Astrocyte (in vitro differentiated cells and primary cell): ENCODE results near the gene GRK3. TPM values are rescaled to one million over a fixed set of nuclear protein-coding genes. Genes with fewer than 3 reads are reported as not detected.

Source experiments
- DNase-seq: peaks from one replicate; pipeline ENCODE4 v3.0.0-alpha.2; 2010; ENCODE audit warnings: low read depth
- FAIRE-seq: peaks from 2 replicates; lab custom pipeline; 2011; peaks lifted over from hg19 to GRCh38; lab: Jason Lieb, UNC
- H2AFZ ChIP-seq: 2 replicates; pipeline ENCODE4 v1.6.0; 2012; ENCODE audit warnings: low read depth, low read length, inconsistent platforms
- H3K27ac ChIP-seq: 2 replicates; pipeline ENCODE4 v1.5.1; 2011; ENCODE audit warnings: low read depth, low read length, inconsistent platforms
- H3K27me3 ChIP-seq: 2 replicates; pipeline ENCODE4 v1.6.0; 2011; ENCODE audit warnings: low read length, inconsistent platforms; ENCODE audit not compliant: insufficient read depth
- H3K36me3 ChIP-seq: 2 replicates; pipeline ENCODE4 v1.5.1; 2011; ENCODE audit warnings: low read length, inconsistent platforms; ENCODE audit not compliant: insufficient read depth
- H3K4me1 ChIP-seq: 2 replicates; pipeline ENCODE4 v1.5.1; 2011; ENCODE audit warnings: low read length, inconsistent platforms; ENCODE audit not compliant: insufficient read depth
- H3K4me2 ChIP-seq: 2 replicates; pipeline ENCODE4 v1.6.0; 2012; ENCODE audit warnings: low read length, inconsistent platforms
- H3K4me3 ChIP-seq: 2 replicates; pipeline ENCODE4 v1.5.1; 2011; ENCODE audit warnings: low read depth, mild to moderate bottlenecking, low read length, inconsistent platforms; ENCODE audit not compliant: insufficient read depth
- H3K79me2 ChIP-seq: 2 replicates; pipeline ENCODE4 v1.6.0; 2012; ENCODE audit warnings: mild to moderate bottlenecking, low read length, inconsistent platforms; ENCODE audit not compliant: insufficient read depth
- H3K9ac ChIP-seq: 2 replicates; pipeline ENCODE4 v1.6.0; 2012; ENCODE audit warnings: mild to moderate bottlenecking, low read length, inconsistent platforms
- H3K9me3 ChIP-seq: 2 replicates; pipeline ENCODE4 v1.5.1; 2012; ENCODE audit warnings: low read depth, mild to moderate bottlenecking, low read length, inconsistent platforms; ENCODE audit not compliant: insufficient read depth
- H4K20me1 ChIP-seq: 2 replicates; pipeline ENCODE4 v1.6.0; 2012; ENCODE audit warnings: low read length, inconsistent platforms; ENCODE audit not compliant: insufficient read depth
- H3K27ac Mint-ChIP-seq: one replicate; pipeline ENCODE4 v1.8.0; 2021; ENCODE audit warnings: mild to moderate bottlenecking, mixed read lengths; ENCODE audit not compliant: unreplicated experiment
- H3K27me3 Mint-ChIP-seq: one replicate; pipeline ENCODE4 v1.8.0; 2021; ENCODE audit warnings: low read depth, mixed read lengths; ENCODE audit not compliant: unreplicated experiment
- H3K36me3 Mint-ChIP-seq: one replicate; pipeline ENCODE4 v1.8.0; 2021; ENCODE audit warnings: low read depth, mixed read lengths; ENCODE audit not compliant: unreplicated experiment
- H3K4me1 Mint-ChIP-seq: one replicate; pipeline ENCODE4 v1.8.0; 2021; ENCODE audit warnings: low read depth, mixed read lengths; ENCODE audit not compliant: unreplicated experiment
- H3K4me3 Mint-ChIP-seq: one replicate; pipeline ENCODE4 v1.8.0; 2021; ENCODE audit warnings: mild to moderate bottlenecking, moderate library complexity, mixed read lengths; ENCODE audit not compliant: unreplicated experiment
- H3K9me3 Mint-ChIP-seq: one replicate; pipeline ENCODE4 v1.8.0; 2021; ENCODE audit warnings: mild to moderate bottlenecking, mixed read lengths; ENCODE audit not compliant: unreplicated experiment
- CTCF ChIP-seq: IDR thresholded peaks from 2 replicates; pipeline ENCODE4 v1.5.1; 2011; ENCODE audit warnings: low read depth, mild to moderate bottlenecking, inconsistent platforms, low read length, moderate library complexity; ENCODE audit not compliant: insufficient read depth
- EZH2 ChIP-seq: IDR thresholded peaks from 2 replicates; pipeline ENCODE4 v1.6.1; 2012; ENCODE audit warnings: mild to moderate bottlenecking, low read length, inconsistent platforms; ENCODE audit not compliant: insufficient read depth
- total RNA-seq: library from RNA; stranded (reverse); gene quantifications from 2 replicates; pipeline ENCODE4 v1.2.1, GENCODE V29; 2021

GRK3 gene
- total RNA-seq, 1 donor from 2014 or later, result 7.2 TPM

GRCh38 chr22:25536589-25536988 lies 27.9 kb upstream of the GRK3 start:
- H3K9me3 ChIP-seq, result no peaks in the 10 kb centered on the region
- H4K20me1 ChIP-seq, result no peaks in the 10 kb centered on the region
- no peak overlapping the region for H3K9ac ChIP-seq
- H3K4me2 ChIP-seq, result no peak overlapping the region
- H3K9me3 Mint-ChIP-seq, result peaks cover 6% of the 10 kb centered on the region
- H3K27ac ChIP-seq, result no peak overlapping the region
- H2AFZ ChIP-seq, result no peak overlapping the region
- no peak overlapping the region for H3K4me3 ChIP-seq
- no peaks in the 10 kb centered on the region for H3K27me3 ChIP-seq
- no peak for TF ChIP-seq CTCF
- no peak overlapping the region for H3K27ac Mint-ChIP-seq
- H3K27me3 Mint-ChIP-seq, result peaks cover 11% of the 10 kb centered on the region
- no peak overlapping the region for H3K4me3 Mint-ChIP-seq
- H3K4me1 ChIP-seq, result peaks cover 2% of the 10 kb centered on the region
- H3K36me3 ChIP-seq, result no peaks in the 10 kb centered on the region
- H3K36me3 Mint-ChIP-seq, result no peaks in the 10 kb centered on the region
- H3K79me2 ChIP-seq, result no peaks in the 10 kb centered on the region
- FAIRE-seq, result no peak
- H3K4me1 Mint-ChIP-seq, result no peaks in the 10 kb centered on the region
- no peak for DNase-seq

GRCh38 chr22:25540166-25540907 lies 24.1 kb upstream of the GRK3 start:
- Histone ChIP-seq H3K4me3 (no peak overlapping the region), H3K36me3 (no peaks in the 10 kb centered on the region), H3K4me2 (no peak overlapping the region), H3K27ac (no peak overlapping the region), H3K79me2 (no peaks in the 10 kb centered on the region), H4K20me1 (no peaks in the 10 kb centered on the region), H2AFZ (no peak overlapping the region), H3K9me3 (no peaks in the 10 kb centered on the region), H3K9ac (no peak overlapping the region), H3K4me1 (peaks cover 2% of the 10 kb centered on the region), H3K27me3 (peaks cover 3% of the 10 kb centered on the region)
- Mint-ChIP-seq H3K36me3 (no peaks in the 10 kb centered on the region), H3K4me3 (no peak overlapping the region), H3K27ac (no peak overlapping the region), H3K27me3 (peaks cover 3% of the 10 kb centered on the region), H3K9me3 (peaks cover under 1% of the 10 kb centered on the region), H3K4me1 (no peaks in the 10 kb centered on the region)
- no peak for FAIRE-seq
- no peak for DNase-seq
- TF ChIP-seq EZH2, result no peak

GRCh38 chr22:25540908-25541660 lies 23.4 kb upstream of the GRK3 start:
- H3K36me3 ChIP-seq, result no peaks in the 10 kb centered on the region
- no peak overlapping the region for H3K4me3 ChIP-seq
- peaks cover 1% of the 10 kb centered on the region for H3K4me1 Mint-ChIP-seq
- H3K9me3 ChIP-seq, result no peaks in the 10 kb centered on the region
- H3K27me3 ChIP-seq, result peaks cover 10% of the 10 kb centered on the region
- no peaks in the 10 kb centered on the region for H3K79me2 ChIP-seq
- peaks cover 2% of the 10 kb centered on the region for H3K4me1 ChIP-seq
- TF ChIP-seq CTCF (no peak), EZH2 (no peak)
- no peak overlapping the region for H3K4me2 ChIP-seq
- peaks cover 7% of the 10 kb centered on the region for H3K27me3 Mint-ChIP-seq
- H3K9ac ChIP-seq, result no peak overlapping the region
- H3K27ac ChIP-seq, result no peak overlapping the region
- DNase-seq (no peak), FAIRE-seq (no peak)
- H3K36me3 Mint-ChIP-seq, result peaks cover 2% of the 10 kb centered on the region
- no peak overlapping the region for H2AFZ ChIP-seq
- no peaks in the 10 kb centered on the region for H3K9me3 Mint-ChIP-seq
- no peaks in the 10 kb centered on the region for H4K20me1 ChIP-seq
- no peak overlapping the region for H3K27ac Mint-ChIP-seq
- H3K4me3 Mint-ChIP-seq, result no peak overlapping the region
